ENCODE results near the gene PRKD2.

DNA sequence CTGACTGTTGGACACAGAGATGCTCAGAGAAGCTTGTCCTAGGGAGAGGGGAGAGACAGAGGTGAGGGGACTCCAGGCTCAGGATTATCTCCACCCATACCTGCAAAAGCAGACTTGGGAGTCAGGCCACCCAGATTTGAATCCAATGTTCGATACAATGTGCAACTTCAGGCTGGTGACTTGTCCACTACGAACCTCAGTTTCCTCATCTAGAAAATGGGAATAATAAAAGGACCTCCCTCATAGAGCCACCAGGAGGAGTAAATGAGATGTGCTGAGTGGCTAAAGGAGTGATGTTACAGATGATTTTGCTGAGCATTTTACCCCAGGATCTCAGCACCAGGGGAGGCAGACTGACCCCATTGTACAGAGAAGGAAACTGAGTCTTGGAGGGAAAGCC lies 25.0 kb downstream of the PRKD2 start:
- no peak for TF ChIP-seq EZH2phosphoT487 (IDR thresholded peaks at IDR 0.05; ENCODE audit: insufficient read depth, low read depth)
- TF ChIP-seq EZH2 (IDR thresholded peaks at IDR 0.05; ENCODE audit: insufficient read depth, poor library complexity, severe bottlenecking): no peak

Measured in GM23248 (cell line).